Hippocampal formation (tissue), 2 donors: ENCODE results near the gene PFDN5.
"Not testable (repeated sequence)": the region's sequence is repeated elsewhere in the genome, so short reads cannot be mapped to it uniquely, and the experiment has no call there.

Experiments
- DNase-seq, 2 donors: peaks; one replicate each; lab custom pipeline; 2025; lab: John Stamatoyannopoulos, UW

The PFDN5 gene

GRCh38 chr12:53286448-53286847 lies 8.9 kb upstream of the PFDN5 start:
- DNase-seq, result no peak

DNA sequence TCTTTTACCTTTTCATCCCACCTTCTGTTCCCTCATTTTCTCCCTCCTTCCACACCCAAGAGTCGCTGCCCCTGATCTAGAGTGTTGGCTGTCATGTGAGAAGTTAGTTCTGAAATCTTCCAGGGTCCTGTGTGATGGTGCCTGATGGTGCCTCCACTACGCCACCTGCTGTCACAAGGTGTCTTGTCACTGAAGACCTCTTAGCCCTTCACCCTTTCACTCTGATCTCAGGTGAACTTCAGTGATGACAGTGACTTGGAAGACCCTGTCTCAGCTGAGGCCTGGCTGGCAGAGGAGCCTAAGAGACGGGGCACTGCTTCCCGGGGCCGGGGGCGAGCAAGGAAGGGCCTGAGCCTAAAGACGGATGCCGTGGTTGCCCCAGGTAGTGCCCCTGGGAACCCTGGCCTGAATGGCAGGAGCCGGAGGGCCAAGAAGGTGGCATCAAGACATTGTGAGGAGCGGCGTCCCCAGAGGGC lies 7.6 kb upstream of the PFDN5 start:
- peak; percentile 34 to 39 for DNase-seq

DNA sequence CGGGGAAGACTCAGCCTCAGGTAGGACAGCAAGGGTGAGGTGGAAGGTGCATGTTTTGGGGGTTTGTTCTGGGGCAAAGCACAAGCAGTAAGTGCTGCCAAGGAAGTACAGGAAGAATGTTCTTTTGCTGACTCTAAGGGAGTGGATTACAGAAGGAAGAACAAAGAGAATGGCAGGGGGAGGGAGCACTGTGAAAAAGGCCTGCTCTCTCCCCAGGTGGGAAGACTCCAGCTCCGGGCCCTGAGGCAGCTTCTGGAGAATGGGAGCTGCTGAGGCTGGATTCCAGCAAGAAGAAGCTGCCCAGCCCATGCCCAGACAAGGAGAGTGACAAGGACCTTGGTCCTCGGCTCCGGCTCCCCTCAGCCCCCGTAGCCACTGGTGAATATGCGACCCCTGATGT lies 7.0 kb upstream of the PFDN5 start:
- no peak for DNase-seq

DNA sequence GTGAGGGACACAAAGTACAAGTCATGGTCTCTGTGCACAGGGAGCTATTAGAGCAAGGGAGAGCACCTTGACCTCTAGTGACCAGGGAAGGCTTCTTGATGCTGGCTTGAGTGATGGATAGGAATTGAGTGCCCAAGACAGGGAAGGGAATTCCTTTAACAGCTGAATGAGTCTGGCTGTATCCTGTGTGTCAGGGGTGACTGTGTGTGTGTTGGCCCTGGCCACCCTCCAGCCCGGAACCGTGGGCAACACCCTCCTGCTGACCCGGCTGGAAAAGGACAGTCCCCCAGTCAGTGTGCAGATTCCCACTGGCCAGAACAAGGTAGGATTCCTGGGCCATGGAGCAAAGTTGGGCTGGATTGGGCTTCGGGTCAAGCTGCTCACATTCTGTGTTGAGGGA lies 5.5 kb upstream of the PFDN5 start:
- DNase-seq, result no peak

DNA sequence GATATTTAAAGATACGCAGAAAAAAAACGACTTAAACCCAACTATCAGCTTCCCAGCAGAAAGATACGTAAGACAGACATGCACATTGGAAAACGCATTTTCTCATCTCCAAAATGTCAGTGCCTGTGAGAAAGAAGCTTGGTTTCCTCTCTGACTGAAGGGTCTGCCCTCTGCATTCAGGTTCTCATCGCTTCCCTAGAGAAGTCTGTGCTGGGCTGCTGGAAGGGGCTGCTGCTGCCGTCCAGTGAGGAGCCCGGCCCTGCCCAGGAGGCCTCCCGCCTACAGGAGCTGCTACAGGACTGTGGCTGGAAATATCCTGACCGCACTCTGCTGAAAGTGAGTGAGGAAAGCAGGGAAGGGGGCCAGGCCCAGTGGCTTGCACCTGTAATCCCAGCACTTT lies 4.7 kb upstream of the PFDN5 start:
- no peak for DNase-seq

- DNase-seq, result no peak
These were observed 2.9 kb upstream of the PFDN5 start for GRCh38 chr12:53292426-53292825.

DNA sequence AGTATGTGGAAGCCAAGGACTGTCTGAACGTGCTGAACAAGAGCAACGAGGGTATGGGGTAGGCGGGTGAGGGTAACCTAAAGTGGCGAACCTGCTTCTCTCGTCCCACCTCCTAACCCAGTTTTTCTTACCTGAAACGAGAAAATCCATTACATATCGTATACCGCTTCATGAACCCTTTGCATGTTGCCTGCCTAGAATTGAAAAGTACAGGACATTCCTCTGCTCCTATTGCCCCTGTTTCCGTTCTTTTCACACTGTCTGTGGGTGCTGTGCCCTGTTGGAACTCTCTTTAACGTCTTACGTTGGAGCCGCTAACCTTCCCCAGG lies 513 bp downstream of the PFDN5 start:
- DNase-seq, result no peak

DNA sequence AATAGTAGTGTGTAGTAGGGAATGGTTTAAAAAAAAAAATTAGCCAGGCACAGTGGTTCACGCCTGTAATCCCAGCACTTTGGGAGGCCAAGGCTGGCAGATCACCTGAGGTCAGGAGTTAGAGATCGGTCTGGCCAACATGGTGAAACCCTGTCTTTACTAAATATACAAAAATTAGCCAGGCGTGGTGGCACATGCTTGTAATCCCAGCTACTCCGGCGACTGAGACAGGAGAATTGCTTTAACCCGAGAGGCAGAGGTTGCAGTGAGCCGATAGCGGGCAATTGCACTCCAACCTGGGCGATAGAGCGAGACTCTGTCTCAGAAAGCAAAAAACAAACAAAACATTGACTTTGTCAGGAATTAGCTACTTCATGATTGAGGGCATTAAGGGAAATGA lies 1.8 kb downstream of the PFDN5 start:
- not testable (repeated sequence) for DNase-seq

GRCh38 chr12:53298164-53298563 lies 2.8 kb downstream of the PFDN5 start:
- no peak for DNase-seq

DNA sequence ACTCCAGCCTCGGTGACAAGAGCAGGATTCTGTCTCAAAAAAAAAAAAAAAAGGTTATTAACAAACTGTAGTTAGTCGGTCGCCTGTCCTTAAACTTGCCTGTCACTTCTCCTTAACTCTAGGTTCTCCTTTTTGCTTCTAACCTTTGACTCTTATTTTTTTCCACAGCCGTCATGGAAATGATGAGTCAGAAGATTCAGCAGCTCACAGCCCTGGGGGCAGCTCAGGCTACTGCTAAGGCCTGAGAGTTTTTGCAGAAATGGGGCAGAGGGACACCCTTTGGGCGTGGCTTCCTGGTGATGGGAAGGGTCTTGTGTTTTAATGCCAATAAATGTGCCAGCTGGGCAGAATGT lies 3.7 kb downstream of the PFDN5 start:
- no peak for DNase-seq

- DNase-seq, result peak; percentile 83 to 86
These were observed 4.3 kb downstream of the PFDN5 start, which contains the start of gene MYG1 for GRCh38 chr12:53299454-53300180. TSS of gene MYG1 (plus strand) at chr12:53299695. CDS start at chr12:53299738, 43 bp downstream.

- DNase-seq, result no peak
These were observed 4.8 kb downstream of the PFDN5 start for GRCh38 chr12:53300187-53300586.

GRCh38 chr12:53302903-53303302 lies 7.6 kb downstream of the PFDN5 start:
- DNase-seq, result no peak

DNA sequence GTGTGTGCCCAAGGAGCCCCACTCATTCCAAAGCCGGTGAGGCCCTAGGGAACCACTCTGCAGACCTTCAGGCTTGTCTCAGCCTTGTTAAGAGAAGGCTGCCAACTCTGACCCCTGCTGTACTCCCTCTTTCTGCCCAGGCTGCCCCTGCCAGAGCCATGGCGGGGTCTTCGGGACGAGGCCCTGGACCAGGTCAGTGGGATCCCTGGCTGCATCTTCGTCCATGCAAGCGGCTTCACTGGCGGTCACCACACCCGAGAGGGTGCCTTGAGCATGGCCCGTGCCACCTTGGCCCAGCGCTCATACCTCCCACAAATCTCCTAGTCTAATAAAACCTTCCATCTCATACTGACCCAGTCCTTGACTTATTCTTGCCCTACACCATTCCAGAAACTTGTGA lies 11.5 kb downstream of the PFDN5 start:
- DNase-seq, result no peak

GRCh38 chr12:53308276-53308675 lies 12.9 kb downstream of the PFDN5 start:
- DNase-seq, result no peak

DNA sequence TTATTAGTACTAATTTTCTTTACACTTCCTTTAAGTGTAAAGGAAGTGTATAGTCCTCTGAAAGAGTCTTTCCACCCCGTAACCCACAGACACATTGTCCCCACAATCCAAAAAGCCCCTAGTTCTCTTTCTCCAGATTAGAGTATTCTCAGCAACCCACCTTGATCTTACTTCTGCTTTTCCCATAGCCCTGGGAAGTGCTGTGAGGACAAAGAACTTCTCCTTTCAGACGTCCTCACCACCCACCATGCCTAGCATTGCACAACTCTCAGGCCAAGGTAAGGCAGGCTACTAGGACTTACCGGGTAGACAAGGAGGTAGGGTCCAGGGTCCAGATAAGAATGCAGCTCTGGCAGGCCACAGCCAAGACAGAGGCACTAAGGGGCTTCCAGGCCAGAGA lies 18.7 kb downstream of the PFDN5 start:
- DNase-seq, result no peak

GRCh38 chr12:53320352-53321195 lies 25.2 kb downstream of the PFDN5 start:
- no peak for DNase-seq

DNA sequence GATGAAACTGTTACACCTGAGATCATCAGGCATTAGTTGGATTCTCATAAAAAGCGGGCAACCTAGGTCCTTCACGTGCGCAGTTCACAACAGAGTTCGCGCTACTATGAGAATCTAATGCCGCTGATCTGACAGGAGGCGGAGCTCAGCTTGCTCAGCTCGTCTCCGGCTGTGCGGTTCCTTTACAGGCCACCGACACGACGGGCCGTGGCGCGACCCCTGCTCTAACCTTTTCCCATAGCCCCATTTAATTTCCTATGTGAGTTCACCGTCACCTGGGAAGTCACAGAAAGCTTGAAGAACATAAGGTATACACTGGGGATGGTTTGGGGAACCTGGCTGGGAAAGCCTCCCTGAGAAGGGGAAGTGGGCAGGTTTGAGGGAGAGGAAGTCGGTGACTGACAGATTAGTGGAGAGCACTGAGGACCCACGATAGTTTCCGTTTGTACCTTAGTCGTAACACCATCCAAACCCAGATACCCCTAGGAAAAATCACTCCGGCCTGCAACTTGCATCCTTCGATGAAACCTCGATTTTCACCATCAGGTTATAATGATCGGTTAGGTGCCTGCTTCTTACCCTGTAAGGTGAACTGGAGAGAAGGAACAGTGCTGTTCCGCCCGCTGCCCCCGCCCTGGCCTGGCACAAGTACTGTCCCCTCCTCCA lies 28.9 kb downstream of the PFDN5 start:
- peak in 1 of 2 donors; percentile 42 for DNase-seq

- peak; percentile 91 for DNase-seq
These were observed 29.6 kb downstream of the PFDN5 start for GRCh38 chr12:53324779-53325510.

- DNase-seq, result peak; percentile 84 to 89
These were observed 30.2 kb downstream of the PFDN5 start for GRCh38 chr12:53325511-53326061.

- no peak for DNase-seq
These were observed 31.3 kb downstream of the PFDN5 start for GRCh38 chr12:53326460-53327185.
